Ecto neural progenitor cell (in vitro differentiated cells): ENCODE data around the gene ZNF624.
"Not testable (repeated sequence)": the region's sequence is repeated elsewhere in the genome, so short reads cannot be mapped to it uniquely, and the experiment has no call there.

Source experiments
- DNase-seq: peaks from one replicate; pipeline ENCODE4 v3.0.0-alpha.2; 2018; ENCODE audit warnings: low spot score

The ZNF624 gene

GRCh38 chr17:16653367-16654041 lies at the start of gene ZNF624:
TSS of gene ZNF624 (minus strand) at chr17:16653850.
- DNase-seq, result peak; percentile 99

DNA sequence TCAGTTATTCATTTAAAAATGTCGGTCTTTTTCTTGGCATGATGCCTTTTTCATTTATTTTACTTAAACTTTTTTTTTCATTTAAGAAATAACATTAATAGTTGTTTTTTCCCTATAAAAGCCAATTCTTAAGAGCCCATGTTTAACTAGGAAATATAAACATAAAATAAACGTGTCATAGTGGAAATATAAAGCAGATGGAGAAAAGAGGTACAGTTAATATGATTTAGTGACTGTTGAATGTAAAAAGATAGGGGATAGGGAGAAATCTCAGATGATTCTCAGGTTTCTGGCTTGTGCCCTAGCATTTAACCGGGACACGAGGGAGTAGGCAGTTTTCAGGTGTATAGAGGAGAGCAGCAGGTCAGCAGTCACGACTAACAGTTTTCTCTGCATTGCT lies 44.0 kb upstream of the ZNF624 start:
- not testable (repeated sequence) for DNase-seq

- not testable (repeated sequence) for DNase-seq
Measured at GRCh38 chr17:16690447-16690846, 36.8 kb upstream of the ZNF624 start.

- DNase-seq, result not testable (repeated sequence)
Measured at GRCh38 chr17:16689731-16690281, 36.2 kb upstream of the ZNF624 start, which contains the start of gene CCDC144A. TSS of gene CCDC144A (plus strand) at chr17:16690241. CDS start at chr17:16690401, 160 bp downstream.

DNA sequence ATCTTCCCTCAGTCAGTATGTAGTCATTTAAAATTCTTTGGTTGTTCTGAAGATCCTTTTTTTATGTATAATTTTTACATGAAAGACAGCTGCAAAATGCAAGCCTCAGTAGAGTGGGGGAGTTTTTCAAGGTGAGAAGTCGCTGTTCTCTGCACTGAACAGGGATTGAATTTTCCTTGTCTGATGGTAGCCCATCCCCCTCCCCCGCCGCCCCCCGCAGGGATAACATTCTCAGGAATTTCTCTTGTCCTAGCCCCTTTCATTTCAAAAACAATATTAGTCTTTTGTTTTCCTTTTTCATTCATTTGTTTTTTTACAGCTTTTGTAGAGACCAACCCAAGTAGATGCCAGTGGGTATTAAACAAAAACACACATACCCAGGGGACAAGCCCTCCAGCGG lies 33.5 kb upstream of the ZNF624 start:
- peak; percentile 58 for DNase-seq

DNA sequence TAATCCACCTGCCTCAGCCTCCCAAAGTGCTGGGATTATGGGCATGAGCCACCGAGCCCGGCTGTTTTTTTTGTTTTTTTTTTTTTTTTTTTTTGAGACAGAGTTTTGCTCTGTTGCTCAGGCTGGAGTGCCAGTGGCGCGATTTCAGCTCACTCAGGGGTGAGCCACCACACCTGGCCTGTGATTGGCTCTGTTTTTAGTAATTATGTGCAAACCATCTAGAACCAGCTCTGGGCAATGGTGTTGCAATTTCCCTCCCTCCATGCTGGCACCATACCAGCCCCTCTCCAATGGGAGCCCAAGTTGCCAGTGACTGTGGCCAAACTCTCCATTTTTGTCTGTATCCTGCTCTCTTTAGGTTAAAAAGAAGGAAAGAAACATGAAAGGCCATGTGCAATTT lies 32.4 kb upstream of the ZNF624 start:
- not testable (repeated sequence) for DNase-seq

GRCh38 chr17:16683290-16684138 lies 29.9 kb upstream of the ZNF624 start:
- DNase-seq, result not testable (repeated sequence)

DNA sequence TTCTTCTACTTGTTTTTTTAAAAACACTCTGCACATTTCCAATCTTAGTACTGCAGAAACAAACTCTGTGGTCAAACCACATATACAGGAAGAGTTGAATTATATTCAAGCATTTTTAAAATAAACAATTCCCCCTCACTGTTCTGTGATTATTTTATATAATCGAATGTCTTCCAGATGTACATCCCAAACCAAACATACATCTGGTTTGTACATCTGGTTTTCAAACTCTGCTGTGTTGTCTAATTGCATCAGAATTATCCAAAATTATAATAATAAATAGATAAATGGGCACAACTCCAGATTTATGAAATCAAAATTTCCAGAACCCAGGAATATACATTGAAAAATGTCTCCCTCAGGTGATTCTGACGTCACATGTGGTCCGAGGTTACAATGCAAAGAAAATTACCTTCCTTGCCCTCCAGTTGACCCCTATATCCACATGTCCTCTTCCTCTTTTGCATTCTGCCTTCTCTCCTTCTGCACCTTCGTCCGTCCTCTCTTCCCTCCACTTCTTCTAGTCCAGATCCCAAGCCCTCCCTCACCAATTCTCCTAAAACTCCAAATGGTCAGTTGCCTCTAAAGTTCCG lies 23.1 kb upstream of the ZNF624 start:
- no peak for DNase-seq

- peak; percentile 85 for DNase-seq
Measured at GRCh38 chr17:16666907-16667636, 13.4 kb upstream of the ZNF624 start.

GRCh38 chr17:16666553-16666906 lies 12.9 kb upstream of the ZNF624 start:
- DNase-seq, result not testable (repeated sequence)

DNA sequence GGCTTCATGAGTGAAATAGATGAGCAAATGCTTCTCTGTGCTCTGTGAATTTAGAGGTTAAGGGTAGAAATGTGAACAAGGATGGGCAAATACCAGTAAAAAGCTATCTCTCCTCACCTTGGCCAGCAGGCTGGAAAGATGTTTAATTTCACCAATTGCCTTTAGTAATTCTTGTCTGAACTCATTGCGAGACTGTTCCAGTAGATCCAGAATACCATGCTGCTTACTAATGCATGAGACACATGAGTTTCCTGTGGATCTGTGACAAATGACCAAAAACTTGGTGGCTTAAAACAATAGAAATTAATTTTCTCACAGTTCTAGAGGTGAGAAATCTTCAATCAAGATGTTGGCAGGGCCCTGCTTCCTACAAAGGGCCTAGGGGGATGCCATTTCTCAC lies 9.3 kb upstream of the ZNF624 start:
- no peak for DNase-seq

DNA sequence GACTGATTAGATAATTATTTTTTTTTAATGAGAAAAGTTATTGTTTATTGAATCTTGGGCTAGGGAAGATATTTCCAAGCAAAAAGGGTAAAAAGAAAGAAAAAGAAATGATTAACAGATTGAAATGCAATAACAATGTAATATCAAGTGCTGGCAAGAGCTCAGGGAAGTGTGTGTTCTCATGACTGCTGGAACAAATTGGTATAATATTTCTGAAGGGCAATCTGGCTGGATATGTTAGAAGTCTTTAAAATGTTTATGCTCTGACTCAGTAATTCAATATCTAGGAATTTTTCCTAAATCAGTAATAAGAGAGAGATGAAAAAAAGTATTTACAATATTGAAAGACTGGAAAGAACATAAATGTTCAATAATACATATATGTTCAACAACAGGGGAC lies 7.6 kb upstream of the ZNF624 start:
- DNase-seq, result no peak

GRCh38 chr17:16652847-16653366 lies 743 bp downstream of the ZNF624 start:
- DNase-seq, result no peak

DNA sequence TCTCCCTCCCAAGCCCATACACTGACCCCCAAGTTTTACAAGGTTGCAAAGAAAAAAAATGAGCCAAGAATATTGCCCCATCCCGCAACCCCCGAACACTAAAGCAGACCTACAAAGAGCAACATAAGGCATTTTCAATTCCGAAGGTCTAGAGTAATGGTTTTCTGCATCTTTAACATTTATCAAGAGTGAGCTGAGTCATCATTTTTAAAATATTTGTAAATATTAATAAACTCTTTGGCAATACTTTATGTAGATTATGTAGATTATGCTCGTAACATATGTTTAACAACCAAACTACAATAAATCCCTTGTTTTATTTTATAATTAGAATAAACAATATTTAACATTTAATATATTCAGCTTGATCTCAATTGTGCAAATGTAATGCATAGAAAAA lies 1.4 kb downstream of the ZNF624 start:
- DNase-seq, result no peak

GRCh38 chr17:16649585-16649984 lies 4.1 kb downstream of the ZNF624 start:
- DNase-seq, result no peak

DNA sequence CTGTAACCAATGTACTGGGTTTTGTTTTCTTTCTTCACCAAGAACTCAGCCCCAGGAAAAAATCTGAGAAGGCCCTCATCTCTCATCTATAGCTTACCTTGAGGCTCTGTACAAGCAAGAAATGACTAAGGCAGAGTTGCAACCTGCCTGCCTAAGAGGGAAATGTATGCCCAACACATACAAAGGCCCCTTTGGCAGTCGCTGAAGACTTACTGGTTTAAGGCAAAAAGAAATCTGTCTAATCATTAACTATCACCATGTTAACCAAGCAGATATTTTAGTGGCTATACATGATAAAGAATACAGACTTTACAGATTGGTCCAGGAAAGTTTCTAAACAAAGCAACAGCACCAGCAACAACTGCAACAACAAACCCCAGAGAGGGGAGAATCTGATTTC lies 14.2 kb downstream of the ZNF624 start:
- DNase-seq, result no peak

GRCh38 chr17:16623282-16623681 lies 30.4 kb downstream of the ZNF624 start:
- no peak for DNase-seq

- DNase-seq, result no peak
Measured at GRCh38 chr17:16622540-16623277, 30.9 kb downstream of the ZNF624 start.

DNA sequence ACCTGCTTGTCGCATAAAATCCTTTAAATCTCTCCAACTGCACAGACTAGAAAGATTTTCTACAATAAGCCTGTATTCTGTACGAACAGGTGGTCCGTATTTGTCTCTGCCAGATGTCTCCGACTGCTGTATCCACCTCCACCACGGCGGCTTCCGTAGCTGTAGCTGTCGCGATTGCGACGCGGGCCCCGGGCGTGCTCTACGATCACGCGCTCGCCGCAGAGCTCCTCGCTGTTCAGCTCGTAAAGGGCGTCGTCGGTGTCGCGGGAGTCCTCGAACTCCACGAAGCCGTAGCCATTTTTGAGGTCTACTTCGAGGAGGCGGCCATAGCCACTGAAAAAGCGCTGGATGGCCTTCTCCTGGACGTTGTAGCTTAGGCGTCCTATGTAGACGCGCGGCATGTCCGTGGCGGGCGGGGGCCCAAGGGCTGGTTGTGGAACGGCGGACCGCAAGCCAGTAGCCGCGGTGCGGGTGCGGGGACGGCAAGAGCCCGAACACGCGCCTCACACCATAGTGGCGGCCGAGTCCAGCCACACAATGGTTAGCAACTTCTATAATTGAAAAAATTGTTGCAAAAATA lies 36.1 kb downstream of the ZNF624 start:
- no peak for DNase-seq

DNA sequence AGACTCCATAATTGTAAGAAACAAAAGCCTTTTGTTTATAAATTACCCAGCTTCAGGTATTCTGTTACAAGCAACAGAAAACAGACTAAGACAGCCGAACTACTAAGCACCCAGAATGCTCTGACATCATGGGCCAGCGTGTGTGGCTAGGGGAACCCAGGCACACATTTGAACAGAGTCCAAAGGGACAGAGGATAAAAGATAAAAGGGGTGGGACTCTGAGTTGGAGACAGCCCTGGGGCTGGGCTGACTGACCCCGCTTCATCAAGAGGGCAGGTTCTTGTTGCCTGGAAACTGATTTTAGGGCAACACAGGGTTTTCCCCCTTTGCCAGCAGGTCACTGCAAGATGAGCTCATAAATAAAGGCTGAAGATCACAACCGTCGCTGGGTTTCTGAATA lies 54.1 kb downstream of the ZNF624 start:
- DNase-seq, result no peak
